A549 (cell line): ENCODE data around the gene DCT. TPM values are rescaled to one million over a fixed set of nuclear protein-coding genes. Genes with fewer than 3 reads are reported as not detected.

Experiments used
- ATAC-seq, 2 experiments: fragments of 200-7000 bp in 1 of 2; fragments of >200 bp in 1 of 2; cut with Nextera tagmentation in 1 of 2; cut with Tn5 transposase in 1 of 2; 3 replicates each; pipeline versions ENCODE4 v1.8.0 to v1.9.1; 2018 to 2020; ENCODE audit warnings: mild to moderate bottlenecking in 1 of 2, moderate library complexity in 1 of 2
- CTCF ChIA-PET: fragments of 300-600 bp; sonication (Branson Sonifier 250); formaldehyde crosslinking; extraction: SDS; loops from one replicate; lab custom pipeline; 2021; ENCODE audit warnings: antibody characterized with exemption, inconsistent platforms; lab: Yijun Ruan, JAX
- POLR2A ChIA-PET: fragments of 350-600 bp; formaldehyde crosslinking; extraction: SDS; loops from one replicate; lab custom pipeline; 2021; ENCODE audit warnings: antibody characterized with exemption, inconsistent platforms; lab: Yijun Ruan, JAX
- DNase-seq, 2 experiments: peaks; one replicate each; pipeline versions ENCODE4 v3.0.0 to v3.0.0-alpha.2; 2011 to 2016; ENCODE audit warnings: low read depth in 1 of 2, low spot score in 1 of 2
- FAIRE-seq: peaks from 2 replicates; lab custom pipeline; 2011; peaks lifted over from hg19 to GRCh38; lab: Jason Lieb, UNC
- H3K27ac ChIP-seq, 2 experiments: fragments of >200 bp; sonication (Bioruptor Twin); formaldehyde crosslinking; 3 replicates each; pipeline ENCODE4 v1.5.1; 2016 to 2017
- H3K4me1 ChIP-seq: fragments of >200 bp; sonication (Bioruptor Twin); formaldehyde crosslinking; 3 replicates; pipeline ENCODE4 v1.6.1; 2016
- H3K4me2 ChIP-seq: fragments of >200 bp; sonication (Bioruptor Twin); formaldehyde crosslinking; 3 replicates; pipeline ENCODE4 v1.6.1; 2016
- H3K4me3 ChIP-seq: fragments of >200 bp; sonication (Bioruptor Twin); formaldehyde crosslinking; 3 replicates; pipeline ENCODE4 v1.5.1; 2016
- H3K9me3 ChIP-seq: fragments of >200 bp; sonication (Bioruptor Twin); formaldehyde crosslinking; 3 replicates; pipeline ENCODE4 v1.6.1; 2016
- CBX2 ChIP-seq: fragments of 200-600 bp; sonication (generic); IDR thresholded peaks from 2 replicates; pipeline ENCODE4 v1.6.1; 2016; ENCODE audit warnings: low read depth, mild to moderate bottlenecking, borderline replicate concordance
- CBX8 ChIP-seq: fragments of 200-600 bp; sonication (generic); IDR thresholded peaks from 2 replicates; pipeline ENCODE4 v1.6.1; 2016
- CTCF ChIP-seq: fragments of >200 bp; sonication (Bioruptor Twin); formaldehyde crosslinking; IDR thresholded peaks from 3 replicates; pipeline ENCODE4 v1.5.1; 2016
- E2F6 ChIP-seq: IDR thresholded peaks from 2 replicates; pipeline ENCODE4 v1.6.1; 2012; ENCODE audit warnings: low read depth, borderline replicate concordance
- EHMT2 ChIP-seq: fragments of 200-600 bp; sonication (generic); IDR thresholded peaks from 2 replicates; pipeline ENCODE4 v1.6.1; 2016; ENCODE audit warnings: antibody characterized with exemption, low read depth, mild to moderate bottlenecking, moderate library complexity
- ESRRA ChIP-seq: fragments of 150-350 bp; IDR thresholded peaks from 2 replicates; pipeline ENCODE4 v1.6.1; 2014; ENCODE audit warnings: mild to moderate bottlenecking, low read length, borderline replicate concordance
- FOXS1 ChIP-seq: fragments of 250-450 bp; sonication (Bioruptor Pico); IDR thresholded peaks from 2 replicates; pipeline ENCODE4 v1.5.0; 2020; ENCODE audit warnings: mild to moderate bottlenecking, moderate library complexity
- GATA3 ChIP-seq: IDR thresholded peaks from 2 replicates; pipeline ENCODE4 v1.6.1; 2012; ENCODE audit warnings: borderline replicate concordance
- HDAC2 ChIP-seq: fragments of 200-600 bp; sonication (generic); IDR thresholded peaks from 2 replicates; pipeline ENCODE4 v1.6.1; 2016
- HEYL ChIP-seq: fragments of 250-450 bp; sonication (Bioruptor Pico); IDR thresholded peaks from 2 replicates; pipeline ENCODE4 v1.8.0; 2021; ENCODE audit warnings: mild to moderate bottlenecking, moderate library complexity
- HOXA7 ChIP-seq: fragments of 250-450 bp; sonication (Bioruptor Pico); IDR thresholded peaks from 2 replicates; pipeline ENCODE4 v1.5.0; 2020; ENCODE audit warnings: mild to moderate bottlenecking, moderate library complexity
- JUN ChIP-seq, 2 experiments: fragments of >200 bp; sonication (Bioruptor Twin); formaldehyde crosslinking; IDR thresholded peaks; 2 replicates in 1 of 2; 3 replicates in 1 of 2; pipeline ENCODE4 v1.6.1; 2016 to 2017
- MAFK ChIP-seq: fragments of 450-650 bp; IDR thresholded peaks from 2 replicates; pipeline ENCODE4 v1.6.1; 2014; ENCODE audit not compliant: partially characterized antibody
- MAZ ChIP-seq: fragments of 150-350 bp; IDR thresholded peaks from 2 replicates; pipeline ENCODE4 v1.6.1; 2014; ENCODE audit warnings: antibody characterized with exemption, low read depth, low read length, borderline replicate concordance
- NFE2L2 ChIP-seq: fragments of 150-350 bp; conservative IDR thresholded peaks from 2 replicates; pipeline ENCODE4 v1.6.1; 2014; ENCODE audit warnings: low read length
- NR3C1 ChIP-seq: fragments of >200 bp; sonication (Bioruptor Twin); formaldehyde crosslinking; IDR thresholded peaks from 3 replicates; pipeline ENCODE4 v1.6.1; 2017
- PHF8 ChIP-seq: fragments of 200-600 bp; sonication (generic); IDR thresholded peaks from 2 replicates; pipeline ENCODE4 v1.6.1; 2016; ENCODE audit warnings: low read depth, mild to moderate bottlenecking, antibody characterized with exemption, moderate library complexity, borderline replicate concordance
- POLR2AphosphoS2 ChIP-seq: conservative IDR thresholded peaks from 2 replicates; pipeline ENCODE4 v1.6.1; 2012; ENCODE audit warnings: low read length, improper control_type of control experiment, inconsistent platforms
- REST ChIP-seq: fragments of 200-600 bp; sonication (generic); IDR thresholded peaks from 2 replicates; pipeline ENCODE4 v1.6.1; 2016; ENCODE audit warnings: antibody characterized with exemption, mild to moderate bottlenecking, moderate library complexity
- RNF2 ChIP-seq: fragments of 200-600 bp; sonication (generic); IDR thresholded peaks from 2 replicates; pipeline ENCODE4 v1.6.1; 2016; ENCODE audit warnings: low read depth, mild to moderate bottlenecking, antibody characterized with exemption, moderate library complexity, borderline replicate concordance
- SMC3 ChIP-seq: fragments of >200 bp; sonication (Bioruptor Twin); formaldehyde crosslinking; IDR thresholded peaks from 3 replicates; pipeline ENCODE4 v1.6.1; 2018; ENCODE audit warnings: inconsistent platforms
- USF2 ChIP-seq: fragments of 450-650 bp; IDR thresholded peaks from 2 replicates; pipeline ENCODE4 v1.6.1; 2014; ENCODE audit warnings: antibody characterized with exemption
- ZFP36 ChIP-seq: fragments of 450-650 bp; IDR thresholded peaks from 2 replicates; pipeline ENCODE4 v1.6.1; 2014; ENCODE audit warnings: borderline replicate concordance; ENCODE audit not compliant: partially characterized antibody
- ZNF302 ChIP-seq: fragments of 250-450 bp; sonication (Bioruptor Pico); IDR thresholded peaks from 2 replicates; pipeline ENCODE4 v1.9.0; 2021; ENCODE audit warnings: inconsistent platforms, mild to moderate bottlenecking, moderate library complexity
- ZSCAN20 ChIP-seq: fragments of 250-450 bp; sonication (Bioruptor Pico); IDR thresholded peaks from 2 replicates; pipeline ENCODE4 v1.8.0; 2022; ENCODE audit warnings: mild to moderate bottlenecking, moderate library complexity
- WGBS: methylation state at CpG from one replicate; pipeline ENCODE4 v1.1.6; 2017; ENCODE audit errors: missing lambda C conversion rate; 5-methylcytosine and 5-hydroxymethylcytosine counted together
- polyA plus RNA-seq, 4 experiments: library from polyadenylated mRNA; depleted of rRNA in 3 of 4; stranded (reverse); fragments of >200 nt; fragmentation: RNase III in 1 of 4; extraction: RNeasy Plus Mini Kit Qiagen cat#74134 plus additional on column Dnase treatment in 1 of 4; gene quantifications; 2 replicates in 3 of 4; 3 replicates in 1 of 4; pipeline ENCODE4 v1.2.3, GENCODE V29; 2011 to 2017

The DCT gene
- polyA plus RNA-seq, 2 of the 4 experiments (the other 2 are of a cell fraction) = 0.03 TPM; not detected in 1

GRCh38 chr13:94419304-94419924, 60.1 kb downstream of the DCT start:
- no peak overlapping the region for H3K27ac ChIP-seq
- no peak for TF ChIP-seq CBX2
- no peak for TF ChIP-seq MAZ
- TF ChIP-seq HDAC2 = no peak
- TF ChIP-seq RNF2 = no peak
- TF ChIP-seq SMC3 = no peak
- TF ChIP-seq, all 56 proteins: peak for 0
- Histone ChIP-seq H3K4me1 (no peaks in the 10 kb centered on the region), H3K9me3 (no peaks in the 10 kb centered on the region), H3K4me3 (no peak overlapping the region), H3K4me2 (no peak overlapping the region)
- DNase-seq (no peak), FAIRE-seq (no peak), ATAC-seq (no peak)
- WGBS = 10% methylated on average over 1 of the region's 1 CpG
- ChIA-PET POLR2A (no interaction called here), CTCF (interaction anchor here (1.2 kb wide), 1 partner anchor 16 kb away, joined by 3 read pairs; no protein-coding TSS in a partner anchor)

- Histone ChIP-seq H3K4me2 (no peak overlapping the region), H3K4me3 (no peak overlapping the region), H3K9me3 (no peaks in the 10 kb centered on the region), H3K4me1 (no peaks in the 10 kb centered on the region), H3K27ac (no peak overlapping the region)
- TF ChIP-seq HEYL (CRISPR knock-in tag) (no peak), JUN (IDR thresholded peaks at IDR 0.05) (no peak), CBX8 (no peak), ZNF302 (CRISPR knock-in tag) (no peak), CTCF (no peak), ZFP36 (no peak), REST (no peak), ZSCAN20 (CRISPR knock-in tag) (no peak), POLR2AphosphoS2 (no peak), EHMT2 (no peak), FOXS1 (no peak), MAFK (no peak), NR3C1 (no peak), HOXA7 (CRISPR knock-in tag) (no peak), NFE2L2 (no peak), GATA3 (no peak), PHF8 (no peak), ESRRA (no peak), USF2 (no peak), E2F6 (no peak)
- FAIRE-seq (no peak), ATAC-seq (no peak), DNase-seq (no peak)
- CTCF ChIA-PET = no interaction called here
- POLR2A ChIA-PET = no interaction called here
Observed at GRCh38 chr13:94417294-94417693, 62.2 kb downstream of the DCT start.
